GM12801 (cell line): ENCODE results near the gene FAT2.

Experiments
- TF ChIP-seq, protein P1 (sequence below): IDR thresholded peaks from one replicate; pipeline ENCODE4 v1.5.1; 2011; ENCODE audit warnings: control low read depth; ENCODE audit not compliant: insufficient read length; ENCODE audit errors: extremely low read depth

Gene FAT2

DNA sequence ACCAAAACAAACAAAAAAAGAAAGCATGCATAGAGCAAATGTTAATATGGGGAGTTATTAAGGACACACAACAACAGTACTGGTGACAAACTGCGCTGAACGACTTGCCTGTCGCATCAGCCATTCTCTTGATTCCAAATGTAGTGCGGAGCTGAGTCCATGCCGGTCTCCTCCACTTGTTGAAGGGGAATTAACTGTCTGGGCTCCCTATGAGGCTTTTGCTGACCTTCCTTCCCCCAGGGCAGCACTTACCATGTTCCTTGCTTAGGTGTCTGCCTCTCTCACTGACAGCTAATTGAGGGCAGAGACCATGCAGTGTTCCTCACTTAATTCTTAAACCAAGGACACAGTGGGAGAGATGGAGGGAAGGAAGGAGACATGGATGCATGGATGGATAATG is 40.8 kb upstream of the FAT2 start:
- TF ChIP-seq, protein P1, sequence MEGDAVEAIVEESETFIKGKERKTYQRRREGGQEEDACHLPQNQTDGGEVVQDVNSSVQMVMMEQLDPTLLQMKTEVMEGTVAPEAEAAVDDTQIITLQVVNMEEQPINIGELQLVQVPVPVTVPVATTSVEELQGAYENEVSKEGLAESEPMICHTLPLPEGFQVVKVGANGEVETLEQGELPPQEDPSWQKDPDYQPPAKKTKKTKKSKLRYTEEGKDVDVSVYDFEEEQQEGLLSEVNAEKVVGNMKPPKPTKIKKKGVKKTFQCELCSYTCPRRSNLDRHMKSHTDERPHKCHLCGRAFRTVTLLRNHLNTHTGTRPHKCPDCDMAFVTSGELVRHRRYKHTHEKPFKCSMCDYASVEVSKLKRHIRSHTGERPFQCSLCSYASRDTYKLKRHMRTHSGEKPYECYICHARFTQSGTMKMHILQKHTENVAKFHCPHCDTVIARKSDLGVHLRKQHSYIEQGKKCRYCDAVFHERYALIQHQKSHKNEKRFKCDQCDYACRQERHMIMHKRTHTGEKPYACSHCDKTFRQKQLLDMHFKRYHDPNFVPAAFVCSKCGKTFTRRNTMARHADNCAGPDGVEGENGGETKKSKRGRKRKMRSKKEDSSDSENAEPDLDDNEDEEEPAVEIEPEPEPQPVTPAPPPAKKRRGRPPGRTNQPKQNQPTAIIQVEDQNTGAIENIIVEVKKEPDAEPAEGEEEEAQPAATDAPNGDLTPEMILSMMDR: no peak

DNA sequence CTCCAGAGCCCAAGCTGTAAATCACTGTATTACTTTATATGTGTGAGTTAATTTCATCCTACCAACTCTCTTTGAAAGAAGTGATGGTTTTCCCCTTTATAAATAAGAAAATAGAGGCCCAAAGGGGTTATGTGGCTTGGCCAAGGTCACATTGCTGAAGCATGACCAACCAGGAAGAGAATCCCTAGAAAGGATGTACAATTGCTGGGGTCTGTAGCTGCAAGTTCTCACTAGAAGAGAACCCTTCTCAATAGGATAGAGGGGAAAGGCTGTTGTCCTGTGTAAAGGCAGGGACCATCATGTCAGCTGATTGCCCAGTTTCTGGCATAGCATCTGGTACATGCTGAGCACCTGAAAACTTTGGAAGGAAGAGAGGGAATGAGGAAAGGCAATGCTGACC is 39.0 kb upstream of the FAT2 start:
- TF ChIP-seq, protein P1: no peak

DNA sequence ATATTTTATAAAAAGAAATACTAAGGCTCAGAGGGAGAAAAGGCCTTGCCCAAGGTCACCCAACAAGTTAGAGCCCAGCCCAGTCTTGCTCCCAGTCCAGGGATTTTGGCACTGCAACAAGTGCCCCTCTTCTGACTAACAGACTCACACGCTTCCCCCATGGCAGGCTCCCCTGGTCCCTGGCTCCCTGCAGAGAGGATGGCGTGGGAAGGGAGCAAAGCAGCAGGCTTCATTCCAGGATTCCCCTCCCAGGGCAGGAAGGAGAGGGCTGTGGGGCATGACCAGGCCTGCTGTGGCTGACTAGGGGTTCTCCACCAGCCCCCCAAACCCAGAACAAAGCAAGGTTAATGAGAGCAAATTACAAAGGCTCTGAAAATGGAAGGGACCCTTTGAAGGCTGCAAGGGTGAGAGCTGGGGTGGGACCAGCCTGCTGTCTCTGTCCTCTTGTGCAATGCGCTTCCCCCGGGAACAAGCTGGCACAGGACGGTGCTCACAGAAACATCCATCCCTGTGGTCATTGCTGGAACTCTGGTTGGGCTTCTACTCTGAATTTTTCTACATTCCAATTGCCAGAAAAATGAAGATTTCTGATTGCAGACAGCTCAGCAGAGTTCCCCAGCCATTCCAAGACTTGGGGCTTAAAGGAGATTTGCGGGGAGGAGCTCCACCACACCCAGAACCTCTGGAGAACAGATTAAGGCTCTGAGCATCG is 37.1 kb upstream of the FAT2 start:
- TF ChIP-seq, protein P1: no peak

DNA sequence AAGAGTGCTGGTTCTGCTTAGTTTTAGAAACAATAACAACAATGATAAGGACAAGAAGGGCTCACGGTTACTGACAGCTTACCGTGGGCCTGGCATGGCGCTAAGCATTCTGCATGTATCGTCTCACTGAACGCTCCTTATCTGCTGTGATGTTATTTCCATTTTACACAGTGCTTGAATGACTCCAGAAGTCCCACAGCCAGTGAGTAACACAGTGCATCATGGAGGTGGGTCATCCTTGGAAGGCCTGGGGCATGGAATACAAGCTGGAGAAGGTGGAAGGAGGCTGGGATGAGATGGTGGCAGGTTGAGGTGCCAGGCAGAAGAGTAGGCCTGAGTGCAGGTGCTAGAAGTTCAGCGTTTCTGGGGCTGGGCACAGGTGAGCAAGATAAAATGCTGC is 36.5 kb upstream of the FAT2 start:
- TF ChIP-seq, protein P1: no peak

DNA sequence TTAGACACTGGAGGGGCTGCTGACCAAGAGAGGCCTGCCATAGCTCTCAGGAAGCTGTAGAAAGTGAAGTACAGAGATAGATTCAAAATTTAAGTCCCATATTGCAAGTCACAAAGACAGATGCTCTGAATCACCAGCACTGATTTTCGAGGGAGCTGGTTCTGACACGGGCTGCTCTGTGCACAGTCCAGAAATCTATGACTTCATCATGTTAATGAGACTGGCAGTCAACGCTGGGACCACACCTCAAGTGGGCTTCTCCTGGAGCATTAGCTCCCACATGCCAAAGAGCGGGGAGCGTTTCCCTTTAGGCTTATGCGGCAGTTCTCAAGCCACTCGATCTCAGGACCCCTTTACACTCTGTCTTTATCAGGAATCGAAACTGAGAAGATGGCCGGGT is 34.2 kb upstream of the FAT2 start:
- TF ChIP-seq, protein P1: no peak

DNA sequence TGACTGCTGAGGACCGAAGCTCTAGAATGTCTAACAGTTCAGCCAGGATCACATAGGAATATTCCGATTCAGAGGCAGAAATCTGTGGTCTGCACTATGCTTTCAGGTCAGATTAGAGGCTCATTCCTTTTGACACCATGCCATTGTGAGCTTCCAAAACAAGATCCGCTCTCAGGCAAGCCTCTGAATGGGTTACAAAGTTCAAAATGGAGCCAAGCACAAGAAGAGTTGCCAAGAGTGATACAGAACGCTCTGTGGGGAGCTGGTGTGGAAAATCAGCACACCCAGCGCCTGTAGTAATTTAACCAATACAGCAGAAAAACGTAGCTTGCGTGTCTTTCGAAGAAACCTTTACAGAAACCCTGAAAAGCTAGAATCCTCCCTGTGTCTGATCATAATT is 33.3 kb upstream of the FAT2 start:
- TF ChIP-seq, protein P1: no peak

DNA sequence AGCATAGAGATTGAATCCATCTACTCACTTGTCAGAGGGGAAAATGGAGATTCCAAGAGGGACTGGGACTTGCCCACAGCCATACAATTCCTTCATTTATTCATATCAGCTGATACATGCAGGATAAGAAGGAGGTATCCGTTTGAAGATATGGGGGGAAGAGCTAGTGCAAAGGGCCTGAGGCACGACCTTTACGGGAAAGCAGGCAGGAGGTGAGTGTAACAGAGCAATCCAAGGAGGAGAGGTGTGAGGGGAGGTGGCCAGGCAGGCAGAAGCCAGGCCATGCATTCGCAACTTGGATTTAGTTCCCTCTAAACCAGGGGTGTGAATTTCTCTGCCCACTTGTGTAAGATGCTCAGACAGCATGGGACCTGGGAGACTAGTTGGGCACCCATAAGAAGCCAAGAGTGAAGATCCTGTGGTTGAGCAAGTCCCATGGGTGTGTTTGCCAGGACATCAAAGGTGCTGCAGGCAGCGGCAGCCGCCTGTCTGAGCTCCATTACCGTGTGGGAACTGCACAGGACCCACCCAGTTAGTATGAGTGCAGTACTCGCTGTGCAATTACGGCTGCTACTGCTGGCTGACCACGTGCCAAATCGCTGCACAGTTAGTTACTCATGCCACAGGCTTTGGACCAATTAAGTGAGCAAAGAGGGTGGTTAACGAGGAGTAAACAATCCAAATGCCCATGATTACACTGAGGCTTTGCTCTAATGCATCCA is 31.4 kb upstream of the FAT2 start:
- TF ChIP-seq, protein P1: no peak
